SK-N-SH treated with all-trans-retinoic acid at 6 μM for 48 hours (cell line): ENCODE data around the gene LTBP1.

Experiments used
- ARNTL ChIP-seq: fragments of 450-650 bp; formaldehyde crosslinking; IDR thresholded peaks from 2 replicates; pipeline ENCODE4 v1.5.0; 2020; ENCODE audit warnings: low read depth, mild to moderate bottlenecking, moderate library complexity, borderline replicate concordance
- ZC3H10 ChIP-seq: fragments of 250-450 bp; sonication (Bioruptor Pico); IDR thresholded peaks from 2 replicates; pipeline ENCODE4 v1.5.1; 2021; ENCODE audit warnings: mild to moderate bottlenecking, moderate library complexity
- ZNF565 ChIP-seq: fragments of 450-650 bp; formaldehyde crosslinking; conservative IDR thresholded peaks from 2 replicates; pipeline ENCODE4 v1.5.0; 2020; ENCODE audit warnings: low read depth, mild to moderate bottlenecking, moderate library complexity
- TF ChIP-seq, protein P1 (sequence below): fragments of 250-450 bp; sonication (Bioruptor Pico); IDR thresholded peaks from 2 replicates; pipeline ENCODE4 v1.8.0; 2020; ENCODE audit warnings: mild to moderate bottlenecking, moderate library complexity, borderline replicate concordance

DNA sequence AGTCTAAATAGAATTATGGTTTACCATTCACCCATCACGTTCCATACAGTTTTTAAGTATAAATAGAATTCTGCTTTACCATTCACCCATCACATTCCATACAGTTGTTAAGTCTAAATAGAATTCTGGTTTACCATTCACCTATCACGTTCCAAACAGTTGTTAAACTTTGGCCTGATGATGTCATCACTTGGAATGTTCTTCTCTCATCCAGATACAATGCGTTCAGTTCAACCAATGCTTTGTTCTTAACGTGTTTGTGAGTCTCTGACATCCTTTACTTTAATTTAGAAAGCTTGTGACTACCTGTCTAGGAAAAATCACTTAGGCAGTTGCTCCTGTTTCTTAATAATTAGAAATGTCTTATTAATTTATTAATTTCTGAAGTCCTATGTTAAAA, 293.4 kb downstream of the LTBP1 start:
- TF ChIP-seq, protein P1, sequence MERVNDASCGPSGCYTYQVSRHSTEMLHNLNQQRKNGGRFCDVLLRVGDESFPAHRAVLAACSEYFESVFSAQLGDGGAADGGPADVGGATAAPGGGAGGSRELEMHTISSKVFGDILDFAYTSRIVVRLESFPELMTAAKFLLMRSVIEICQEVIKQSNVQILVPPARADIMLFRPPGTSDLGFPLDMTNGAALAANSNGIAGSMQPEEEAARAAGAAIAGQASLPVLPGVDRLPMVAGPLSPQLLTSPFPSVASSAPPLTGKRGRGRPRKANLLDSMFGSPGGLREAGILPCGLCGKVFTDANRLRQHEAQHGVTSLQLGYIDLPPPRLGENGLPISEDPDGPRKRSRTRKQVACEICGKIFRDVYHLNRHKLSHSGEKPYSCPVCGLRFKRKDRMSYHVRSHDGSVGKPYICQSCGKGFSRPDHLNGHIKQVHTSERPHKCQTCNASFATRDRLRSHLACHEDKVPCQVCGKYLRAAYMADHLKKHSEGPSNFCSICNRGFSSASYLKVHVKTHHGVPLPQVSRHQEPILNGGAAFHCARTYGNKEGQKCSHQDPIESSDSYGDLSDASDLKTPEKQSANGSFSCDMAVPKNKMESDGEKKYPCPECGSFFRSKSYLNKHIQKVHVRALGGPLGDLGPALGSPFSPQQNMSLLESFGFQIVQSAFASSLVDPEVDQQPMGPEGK (CRISPR knock-in tag), result no peak
- TF ChIP-seq ARNTL (CRISPR knock-in tag) (no peak), ZNF565 (CRISPR knock-in tag) (no peak), ZC3H10 (CRISPR knock-in tag) (no peak)
